Gastroesophageal sphincter (tissue), 4 donors: ENCODE measurements around the gene DMD. TPM values are rescaled to one million over a fixed set of nuclear protein-coding genes. Genes with fewer than 3 reads are reported as not detected.

ENCODE experiments used
- ATAC-seq: fragments of 150-250 bp; one replicate; pipeline ENCODE4 v1.9.1; 2016; ENCODE audit warnings: mild to moderate bottlenecking, moderate library complexity
- H3K27ac ChIP-seq, 4 donors: fragments of 200-600 bp; sonication (generic) in 3 of 4; 1 replicate in 3 of 4; 2 replicates in 1 of 4; pipeline ENCODE4 v1.5.1; 2016 to 2019
- H3K27me3 ChIP-seq: fragments of 200-600 bp; sonication (generic); one replicate; pipeline ENCODE4 v1.5.1; 2019
- H3K36me3 ChIP-seq, 2 donors: fragments of 200-600 bp; sonication (generic); one replicate each; pipeline ENCODE4 v1.5.1; 2019; ENCODE audit warnings: control low read depth in 1 of 2
- H3K4me1 ChIP-seq, 3 donors: fragments of 200-600 bp; sonication (generic); 1 replicate in 2 of 3; 2 replicates in 1 of 3; pipeline ENCODE4 v1.5.1; 2016 to 2019; ENCODE audit warnings: control low read depth in 2 of 3
- H3K4me3 ChIP-seq, 2 donors: fragments of 200-600 bp; sonication (generic); one replicate each; pipeline ENCODE4 v1.5.1; 2019; ENCODE audit warnings: mild to moderate bottlenecking in 1 of 2, moderate library complexity in 1 of 2
- H3K9me3 ChIP-seq, 3 donors: fragments of 200-600 bp; sonication (generic); one replicate each; pipeline ENCODE4 v1.5.1; 2017 to 2019; ENCODE audit warnings: control low read depth in 2 of 3
- EP300 ChIP-seq: sonication (generic); formaldehyde crosslinking; IDR thresholded peaks from one replicate; pipeline ENCODE4 v1.6.1; 2017; ENCODE audit warnings: antibody characterized with exemption, mild to moderate bottlenecking
- POLR2A ChIP-seq, 2 donors: fragments of 450-650 bp; IDR thresholded peaks; one replicate each; pipeline ENCODE4 v1.6.1; 2017; ENCODE audit warnings: antibody characterized with exemption in 2 of 2, mild to moderate bottlenecking in 2 of 2, moderate library complexity in 1 of 2
- POLR2AphosphoS5 ChIP-seq: sonication (generic); formaldehyde crosslinking; IDR thresholded peaks from one replicate; pipeline ENCODE4 v1.6.1; 2017; ENCODE audit warnings: antibody characterized with exemption
- WGBS, 2 donors: methylation state at CpG; one replicate each; pipeline ENCODE4 v1.1.5; 2018; ENCODE audit warnings: low coverage in 1 of 2; 5-methylcytosine and 5-hydroxymethylcytosine counted together
- total RNA-seq, 4 donors: library from RNA; depleted of rRNA; stranded (reverse); fragments of >200 nt; gene quantifications; one replicate each; pipeline ENCODE4 v1.1.0, GENCODE V29; 2016
- TF ChIP-seq, protein P1 (sequence below), 4 experiments: fragments of 200-600 bp in 2 of 4; fragments of 450-650 bp in 2 of 4; sonication (generic) in 1 of 4; IDR thresholded peaks; one replicate each; pipeline ENCODE4 v1.5.1; 2017 to 2019; ENCODE audit warnings: antibody characterized with exemption in 4 of 4, mild to moderate bottlenecking in 2 of 4, moderate library complexity in 2 of 4

DMD gene
- total RNA-seq, 4 donors from 2014 or later, result 111 to 225 (median 183) TPM

DNA sequence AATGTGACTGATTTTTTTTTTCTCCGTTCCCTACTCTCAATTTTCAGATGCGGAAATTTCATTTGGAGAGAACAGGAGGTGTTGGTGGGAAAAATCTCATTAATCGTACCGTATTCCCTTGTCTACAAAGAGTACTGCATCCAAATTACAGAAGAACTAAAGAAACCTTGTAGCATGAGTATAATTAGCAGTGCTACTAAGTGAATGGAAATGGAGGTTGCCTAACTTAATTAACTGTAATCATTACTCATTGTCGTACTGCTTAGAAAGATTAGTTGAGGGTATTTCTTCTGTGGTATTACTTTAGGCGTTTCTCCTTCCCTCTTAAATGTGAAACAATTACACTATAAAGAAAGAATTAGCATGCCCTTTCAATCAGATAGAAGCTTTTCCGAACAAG is 81.7 kb downstream of the DMD start:
- Histone ChIP-seq H3K36me3 (no peaks in the 10 kb centered on the region), H3K27me3 (no peaks in the 10 kb centered on the region), H3K4me1 (no peaks in the 10 kb centered on the region), H3K4me3 (no peak overlapping the region), H3K27ac (no peak overlapping the region), H3K9me3 (no peaks in the 10 kb centered on the region)
- WGBS, 2 donors, result 87 to 88% methylated on average over 3 to 7 of the region's 7 CpGs
- ATAC-seq, result no peak
- TF ChIP-seq POLR2A (IDR thresholded peaks at IDR 0.05), result no peak
- TF ChIP-seq, protein P1, sequence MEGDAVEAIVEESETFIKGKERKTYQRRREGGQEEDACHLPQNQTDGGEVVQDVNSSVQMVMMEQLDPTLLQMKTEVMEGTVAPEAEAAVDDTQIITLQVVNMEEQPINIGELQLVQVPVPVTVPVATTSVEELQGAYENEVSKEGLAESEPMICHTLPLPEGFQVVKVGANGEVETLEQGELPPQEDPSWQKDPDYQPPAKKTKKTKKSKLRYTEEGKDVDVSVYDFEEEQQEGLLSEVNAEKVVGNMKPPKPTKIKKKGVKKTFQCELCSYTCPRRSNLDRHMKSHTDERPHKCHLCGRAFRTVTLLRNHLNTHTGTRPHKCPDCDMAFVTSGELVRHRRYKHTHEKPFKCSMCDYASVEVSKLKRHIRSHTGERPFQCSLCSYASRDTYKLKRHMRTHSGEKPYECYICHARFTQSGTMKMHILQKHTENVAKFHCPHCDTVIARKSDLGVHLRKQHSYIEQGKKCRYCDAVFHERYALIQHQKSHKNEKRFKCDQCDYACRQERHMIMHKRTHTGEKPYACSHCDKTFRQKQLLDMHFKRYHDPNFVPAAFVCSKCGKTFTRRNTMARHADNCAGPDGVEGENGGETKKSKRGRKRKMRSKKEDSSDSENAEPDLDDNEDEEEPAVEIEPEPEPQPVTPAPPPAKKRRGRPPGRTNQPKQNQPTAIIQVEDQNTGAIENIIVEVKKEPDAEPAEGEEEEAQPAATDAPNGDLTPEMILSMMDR (IDR thresholded peaks at IDR 0.05), result no peak
- TF ChIP-seq EP300, result no peak
- no peak for TF ChIP-seq POLR2AphosphoS5

DNA sequence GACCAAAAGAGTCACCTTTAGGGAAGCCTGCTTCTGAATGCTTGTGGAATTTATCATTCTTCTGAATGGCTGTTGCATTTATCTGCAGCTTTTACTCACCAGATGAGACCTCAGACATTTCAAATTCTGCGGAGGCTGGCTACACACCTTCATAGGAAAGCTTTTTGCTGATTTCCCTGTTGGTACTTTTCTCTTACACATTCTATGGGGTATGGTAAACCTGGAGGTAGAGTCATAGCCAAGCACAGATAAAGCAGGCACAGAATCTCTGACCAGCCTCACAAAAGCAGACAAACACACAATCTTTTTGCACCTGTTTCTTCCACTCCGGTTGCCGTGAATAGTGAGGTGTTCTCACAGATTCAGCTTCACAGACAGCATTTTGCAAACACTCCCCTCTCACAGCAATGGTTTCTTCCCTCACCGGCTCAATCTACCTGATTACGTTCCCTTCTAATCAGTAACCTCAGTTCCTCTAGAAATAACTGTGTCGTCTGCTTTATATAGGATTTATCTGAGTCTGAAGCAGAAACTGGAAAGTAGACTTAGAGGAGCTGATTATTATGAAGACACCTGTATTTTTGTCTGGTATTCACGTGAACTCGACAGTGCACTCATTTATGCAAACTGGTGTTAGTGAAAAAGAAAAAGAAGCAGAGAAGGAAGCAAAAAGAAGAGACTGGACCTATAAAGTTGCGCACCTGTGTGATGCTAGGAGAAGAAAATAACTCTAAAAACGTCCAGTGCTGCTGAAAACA is 83.1 kb downstream of the DMD start:
- TF ChIP-seq POLR2A (IDR thresholded peaks at IDR 0.05) (no peak), POLR2AphosphoS5 (no peak), EP300 (no peak)
- TF ChIP-seq, protein P1 (IDR thresholded peaks at IDR 0.05), result no peak
- Histone ChIP-seq H3K27ac (no peak overlapping the region), H3K9me3 (no peaks in the 10 kb centered on the region), H3K36me3 (no peaks in the 10 kb centered on the region), H3K27me3 (no peaks in the 10 kb centered on the region), H3K4me1 (no peaks in the 10 kb centered on the region), H3K4me3 (no peak overlapping the region)
- 27 to 29% methylated on average over 6 to 7 of the region's 10 CpGs for WGBS, 2 donors
- ATAC-seq, result no peak

DNA sequence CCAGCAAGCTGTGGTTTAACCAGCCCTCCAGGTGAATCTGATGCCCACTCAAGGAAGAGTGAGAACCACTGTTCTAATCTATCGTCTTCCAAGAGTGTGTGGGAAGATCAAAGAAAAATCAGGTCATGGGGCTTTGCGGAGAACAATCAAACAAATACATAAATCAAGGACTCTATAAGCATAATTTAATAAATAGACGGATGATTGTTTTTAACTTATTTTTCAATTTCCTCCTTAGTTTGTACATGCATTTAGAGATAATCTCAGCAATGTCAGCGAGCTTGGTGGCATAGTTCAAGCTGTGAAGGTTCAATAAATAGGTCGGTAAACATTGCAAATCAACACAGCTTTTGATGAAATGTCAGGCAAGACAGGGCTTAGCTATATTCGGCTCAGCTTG is 84.9 kb downstream of the DMD start:
- 49 to 63% methylated on average over 6 of the region's 6 CpGs for WGBS, 2 donors
- TF ChIP-seq POLR2A (IDR thresholded peaks at IDR 0.05) (no peak), POLR2AphosphoS5 (no peak), EP300 (no peak)
- TF ChIP-seq, protein P1 (IDR thresholded peaks at IDR 0.05), result no peak

DNA sequence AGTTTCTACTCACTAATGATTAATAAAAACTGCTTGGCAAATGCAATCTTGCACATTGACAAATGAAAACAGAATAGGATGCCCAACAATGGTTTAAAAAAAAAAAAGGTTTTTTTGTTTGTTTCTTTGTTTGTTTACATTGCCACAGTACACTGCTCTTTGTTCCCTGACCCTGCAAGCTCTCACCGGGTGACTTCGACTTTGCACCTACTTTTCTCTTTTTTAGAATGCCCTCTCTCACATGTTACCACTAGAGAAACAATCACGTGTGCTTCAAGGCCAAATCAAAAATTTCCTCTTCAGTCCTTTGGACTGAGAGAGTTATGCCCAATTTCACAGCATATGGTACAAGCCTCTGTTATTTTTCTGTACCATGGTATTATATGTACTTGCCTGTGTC is 101.5 kb downstream of the DMD start:
- Histone ChIP-seq H3K4me1 (no peaks in the 10 kb centered on the region), H3K27me3 (no peaks in the 10 kb centered on the region), H3K36me3 (no peaks in the 10 kb centered on the region), H3K9me3 (no peaks in the 10 kb centered on the region), H3K4me3 (no peak overlapping the region), H3K27ac (no peak overlapping the region)
- 21 to 27% methylated on average over 3 of the region's 3 CpGs for WGBS, 2 donors
- TF ChIP-seq, protein P1 (IDR thresholded peaks at IDR 0.05), result no peak
- TF ChIP-seq POLR2A (IDR thresholded peaks at IDR 0.05) (no peak), POLR2AphosphoS5 (no peak), EP300 (no peak)
- ATAC-seq, result no peak

More for the DNA sequence above, 84.9 kb downstream of the DMD start:
- no peaks in the 10 kb centered on the region for H3K36me3 ChIP-seq
- H3K27me3 ChIP-seq, result no peaks in the 10 kb centered on the region
- no peaks in the 10 kb centered on the region for H3K4me1 ChIP-seq
- ATAC-seq, result no peak
- H3K27ac ChIP-seq, result no peak overlapping the region
- no peaks in the 10 kb centered on the region for H3K9me3 ChIP-seq
- no peak overlapping the region for H3K4me3 ChIP-seq

DNA sequence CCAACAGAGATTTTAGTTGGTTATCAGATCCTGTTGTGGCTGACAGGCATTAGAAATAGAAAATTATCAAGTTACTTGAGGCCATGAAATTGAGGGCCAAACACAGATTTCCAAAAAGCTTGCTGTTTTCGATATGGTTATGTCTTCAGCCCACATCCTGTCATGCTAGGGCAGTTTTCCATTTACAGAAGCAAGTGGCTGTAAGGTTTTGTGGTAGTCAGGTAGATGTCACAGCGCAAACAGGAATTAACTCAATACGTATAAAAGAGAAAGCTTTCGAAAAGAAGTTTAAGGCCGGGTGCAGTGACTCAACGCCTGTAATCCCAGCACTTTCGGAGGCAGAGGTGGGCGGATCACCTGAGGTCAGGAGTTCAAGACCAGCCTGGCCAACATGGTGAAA is 104.6 kb downstream of the DMD start:
- WGBS, 2 donors, result 78 to 83% methylated on average over 1 to 5 of the region's 8 CpGs
- Histone ChIP-seq H3K36me3 (no peaks in the 10 kb centered on the region), H3K9me3 (no peaks in the 10 kb centered on the region), H3K4me3 (no peak overlapping the region), H3K27ac (no peak overlapping the region), H3K27me3 (no peaks in the 10 kb centered on the region), H3K4me1 (no peaks in the 10 kb centered on the region)
- ATAC-seq, result no peak
- TF ChIP-seq POLR2A (IDR thresholded peaks at IDR 0.05) (no peak), POLR2AphosphoS5 (no peak), EP300 (no peak)
- TF ChIP-seq, protein P1 (IDR thresholded peaks at IDR 0.05), result no peak
